NCI-H1105 (cell line): ENCODE data around the gene UBE2E3.
"Not testable (repeated sequence)": the region's sequence is repeated elsewhere in the genome, so short reads cannot be mapped to it uniquely, and the experiment has no call there.

Experiments used
- DNase-seq: peaks from one replicate; lab custom pipeline; 2025; lab: John Stamatoyannopoulos, UW

The UBE2E3 gene

DNA sequence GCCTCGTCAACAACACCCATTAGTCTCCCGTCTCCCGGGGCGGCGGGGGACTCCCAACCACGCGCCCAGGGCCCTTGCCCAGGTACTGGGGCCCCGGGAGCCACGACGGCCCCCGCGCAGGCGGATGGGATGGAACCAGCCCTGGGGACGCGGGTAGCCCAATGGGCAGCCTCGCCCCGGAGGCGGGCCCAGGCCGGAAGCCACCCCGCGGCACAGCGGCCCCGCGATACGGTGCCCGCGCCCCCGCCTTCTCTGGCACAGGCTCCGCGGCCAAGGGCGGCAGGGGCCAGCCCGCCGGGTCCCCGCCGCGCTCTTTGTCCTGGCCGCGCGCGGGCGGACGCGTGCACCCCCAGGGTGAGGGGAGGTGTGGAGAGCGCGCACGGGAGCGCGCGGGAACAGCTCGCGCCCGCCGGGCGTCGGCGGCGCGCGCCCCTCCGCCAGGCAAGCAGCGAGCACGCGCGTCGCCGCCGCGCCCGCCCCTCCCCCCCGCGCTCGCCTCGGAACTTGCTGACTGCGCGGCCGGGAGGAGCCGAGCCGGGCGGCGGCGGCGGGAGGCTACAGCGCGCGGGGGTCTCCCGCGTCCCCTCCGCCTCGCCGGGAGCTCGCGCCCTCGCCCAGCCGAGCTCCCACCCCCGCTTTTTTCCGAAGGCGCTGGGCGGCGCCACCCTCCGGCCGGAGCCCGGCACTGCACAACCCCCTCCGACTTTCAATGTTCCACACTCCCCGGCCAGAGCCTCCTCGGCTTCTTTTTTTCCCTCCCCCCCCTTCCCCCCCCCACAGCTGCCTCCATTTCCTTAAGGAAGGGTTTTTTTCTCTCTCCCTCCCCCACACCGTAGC lies at the start of gene UBE2E3:
Gene UBE2E3 (plus strand): TSS at position 500 of the 837 bp plus-strand sequence. CDS start 1,438 bp downstream, outside the sequence.
- peak; percentile 73 for DNase-seq

DNA sequence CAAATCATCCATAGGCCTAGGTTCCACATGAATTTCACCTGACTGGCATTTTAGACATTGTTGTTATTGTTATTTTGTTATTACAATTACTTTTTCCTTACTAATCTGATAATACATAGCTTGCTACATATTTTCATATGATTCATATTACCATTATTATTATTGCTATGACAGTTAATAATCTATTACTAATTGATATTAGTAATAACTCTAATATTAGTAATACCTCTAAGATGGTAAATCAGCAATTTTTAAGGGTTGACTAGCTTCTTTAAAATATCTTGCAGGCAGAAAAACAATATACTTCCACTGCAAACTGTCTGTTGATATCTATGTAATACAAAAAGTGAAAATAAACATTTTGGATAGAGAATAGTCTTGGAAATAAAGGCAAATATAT lies 48.6 kb upstream of the UBE2E3 start:
- DNase-seq: no peak

DNA sequence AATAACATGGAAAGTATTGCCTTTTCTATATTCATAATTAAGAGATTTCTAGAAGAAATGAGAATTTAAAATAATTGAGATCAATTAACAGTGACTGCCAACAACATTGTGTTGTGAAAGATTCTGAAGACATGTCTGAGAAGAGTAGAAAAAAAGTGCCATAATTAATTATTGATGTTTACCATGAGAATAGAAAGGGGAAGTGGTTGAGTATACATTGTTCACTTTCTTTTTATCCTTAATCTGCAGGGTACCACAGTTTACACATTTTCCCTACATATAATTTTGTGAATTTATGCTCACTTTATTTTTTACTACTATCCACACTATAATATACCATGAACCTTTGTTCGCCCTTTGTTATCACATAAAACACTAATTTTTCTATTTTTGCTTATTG lies 47.1 kb upstream of the UBE2E3 start:
- DNase-seq: no peak

DNA sequence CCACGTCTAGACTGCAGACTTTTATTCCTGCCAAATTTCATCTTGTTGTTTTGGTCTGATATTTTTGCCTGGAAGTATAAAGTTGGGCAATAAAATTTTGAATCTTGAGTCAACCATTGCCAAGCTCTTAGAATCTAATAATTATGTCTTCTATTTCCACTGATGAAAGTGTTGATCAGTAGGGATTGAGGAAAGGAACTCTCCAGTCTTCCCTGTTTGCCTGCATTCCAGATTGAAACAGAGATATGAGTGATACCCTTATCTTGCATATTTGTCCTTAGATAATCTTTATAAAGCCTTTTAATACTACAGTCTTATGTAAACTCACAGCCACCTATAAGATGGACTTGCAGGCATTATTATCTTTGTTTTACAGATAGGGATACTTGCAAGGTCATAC lies 45.5 kb upstream of the UBE2E3 start:
- no peak for DNase-seq

DNA sequence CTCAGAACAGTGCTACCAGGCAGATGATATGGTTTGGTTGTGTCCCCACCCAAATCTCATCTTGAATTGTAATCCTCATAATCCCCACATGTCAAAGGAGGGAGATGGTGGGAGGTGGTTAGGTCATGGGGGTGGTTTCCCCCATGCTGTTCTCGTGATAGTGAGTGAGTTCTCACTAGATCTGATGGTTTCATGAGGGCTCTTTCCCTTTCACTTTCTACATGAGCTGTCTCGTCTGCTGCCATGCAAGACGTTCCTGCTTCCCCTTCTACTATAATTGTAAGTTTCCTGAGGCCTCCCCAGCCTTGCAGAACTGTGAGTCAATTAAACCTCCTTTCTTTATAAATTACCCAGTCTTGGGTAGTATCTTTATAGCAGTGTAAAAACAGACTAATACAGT lies 42.9 kb upstream of the UBE2E3 start:
- DNase-seq: not testable (repeated sequence)

DNA sequence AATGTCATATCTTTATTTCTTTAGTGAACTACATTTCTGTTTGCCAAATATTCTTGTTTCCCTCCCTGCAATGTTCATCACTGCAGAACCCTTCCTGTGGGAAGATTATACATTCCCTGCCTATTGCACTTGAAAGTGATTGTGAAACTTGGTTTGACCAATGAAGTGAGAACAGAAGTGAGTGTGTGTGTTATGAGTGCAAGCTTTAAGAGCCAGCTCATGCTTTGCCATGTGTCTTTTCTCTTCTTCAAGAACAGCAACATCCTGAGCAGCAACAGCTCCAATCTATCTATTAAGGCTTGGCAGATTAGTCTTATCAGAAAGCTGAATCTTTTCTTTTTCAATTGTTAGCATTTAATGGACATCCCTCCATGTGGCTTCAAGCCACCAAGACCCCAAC lies 42.0 kb upstream of the UBE2E3 start:
- no peak for DNase-seq

DNA sequence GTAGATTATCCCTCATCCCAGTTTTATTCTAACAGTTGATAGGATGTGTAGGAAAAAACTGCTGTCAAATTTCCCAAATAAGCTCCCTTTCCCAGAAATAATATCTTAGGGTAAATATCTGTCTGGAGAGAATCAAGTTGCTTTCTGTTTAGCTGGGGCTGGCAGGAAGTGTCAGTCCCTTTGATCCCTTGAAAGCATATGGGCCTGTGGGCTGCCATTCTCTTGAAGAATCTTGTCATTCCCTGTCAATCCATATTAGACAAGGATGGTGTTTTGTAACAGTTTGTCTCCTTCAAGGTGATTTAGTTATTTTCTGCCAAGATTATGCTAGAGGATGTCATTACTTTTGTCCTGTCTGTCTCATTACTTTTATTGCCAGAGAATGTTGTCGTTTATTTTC lies 37.1 kb upstream of the UBE2E3 start:
- no peak for DNase-seq

DNA sequence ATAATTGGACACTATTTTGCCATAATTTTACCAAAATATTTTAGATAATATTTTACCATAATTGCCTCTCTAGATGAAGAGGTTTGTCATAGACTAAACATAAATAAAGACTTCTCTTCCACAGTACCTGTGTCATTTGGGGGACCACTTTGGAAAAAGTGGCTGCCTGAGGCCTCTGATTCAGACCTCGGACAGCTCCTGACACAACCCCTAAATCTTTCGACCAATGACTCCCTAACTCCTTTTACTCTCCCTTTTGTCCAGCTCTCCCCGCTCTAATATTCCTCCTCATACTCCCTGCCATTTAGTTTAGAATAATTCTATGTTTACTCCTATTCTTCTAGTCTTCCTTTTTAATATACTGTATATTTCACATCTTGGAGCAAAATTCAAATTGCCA lies 36.0 kb upstream of the UBE2E3 start:
- DNase-seq: no peak

DNA sequence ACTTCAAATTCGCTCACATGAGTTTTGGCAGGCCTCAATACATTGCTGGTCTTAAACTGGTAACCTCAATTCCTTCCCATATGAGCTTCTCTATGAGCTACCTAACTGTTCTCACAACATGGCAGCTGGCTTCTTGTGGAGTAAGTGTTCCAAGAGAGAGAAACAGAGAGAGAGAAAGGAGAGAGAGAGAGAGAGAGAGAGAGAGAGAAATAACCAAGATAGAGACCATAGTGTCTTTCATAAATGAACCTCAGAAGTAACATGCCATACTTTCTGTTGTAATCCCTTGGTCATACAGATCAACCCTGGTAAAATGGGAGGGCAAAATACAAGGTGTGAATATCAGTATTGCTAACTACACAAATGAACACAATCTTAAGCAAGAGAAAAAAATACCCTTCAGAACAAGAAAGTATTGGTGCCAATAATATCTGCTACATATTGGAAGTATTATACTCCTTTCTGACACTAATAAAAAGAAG lies 33.2 kb upstream of the UBE2E3 start:
- DNase-seq: no peak

DNA sequence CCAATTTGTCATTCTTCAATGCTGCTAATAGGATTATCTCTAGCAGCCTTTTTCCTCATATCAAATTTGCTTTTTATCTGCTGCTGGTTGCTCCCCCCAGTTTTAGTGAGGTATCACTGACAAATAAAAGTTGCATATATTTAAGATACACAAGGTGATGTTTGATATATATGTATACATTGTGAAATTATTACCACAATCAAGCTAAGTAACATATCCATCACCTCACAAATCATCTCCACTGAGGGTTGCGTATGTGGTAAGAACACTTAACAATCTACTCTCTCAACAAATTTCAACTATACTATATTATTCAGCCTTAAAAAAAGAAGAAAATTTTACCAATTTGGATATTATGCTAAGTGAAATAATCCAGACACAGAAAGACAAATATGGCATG lies 30.5 kb upstream of the UBE2E3 start:
- DNase-seq: no peak

DNA sequence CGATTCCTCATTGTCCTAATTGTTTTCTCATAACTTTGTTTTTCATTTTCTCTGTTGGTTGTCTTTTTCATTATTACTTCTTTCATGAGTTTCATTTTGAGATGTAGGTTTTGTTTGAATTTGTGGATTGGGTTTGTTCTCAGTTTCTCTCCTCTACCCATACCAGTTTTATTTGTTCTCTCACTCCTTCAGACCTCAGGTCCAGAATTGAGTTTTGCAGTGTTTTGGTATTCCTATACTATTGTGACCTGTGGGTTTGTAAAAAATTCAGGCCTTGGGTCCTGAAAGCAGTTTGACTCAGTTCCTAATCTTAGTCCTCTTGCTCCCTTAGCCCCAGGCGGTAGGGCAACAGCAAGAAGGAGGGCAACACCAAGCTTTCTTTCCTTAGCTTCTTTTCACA lies 28.3 kb upstream of the UBE2E3 start:
- DNase-seq: no peak

DNA sequence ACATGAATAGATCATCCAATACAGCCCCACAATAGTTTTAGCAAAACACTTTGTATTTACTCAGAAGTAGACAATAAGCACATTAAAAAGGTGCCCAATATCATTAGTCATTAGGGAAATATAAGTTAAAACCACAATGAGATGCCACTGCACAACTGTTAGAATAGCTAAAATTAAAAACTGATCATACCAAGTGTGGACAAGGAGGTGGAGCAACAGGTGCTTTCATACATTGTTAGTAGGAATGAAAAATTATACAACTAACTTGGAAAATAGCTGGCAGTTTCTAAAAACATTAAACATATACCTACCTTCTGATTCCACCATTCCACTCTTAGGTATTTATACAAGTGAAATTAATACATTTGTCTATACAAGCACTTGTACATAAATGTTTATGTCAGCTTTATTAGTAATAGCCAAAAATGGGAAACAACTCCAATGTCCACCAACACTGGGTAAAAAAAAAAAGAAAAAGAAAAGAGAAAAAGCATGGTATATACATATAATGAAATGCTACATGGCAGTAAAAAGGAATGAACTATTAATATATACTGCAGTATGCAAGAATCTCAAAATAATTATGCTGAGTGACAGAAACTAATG lies 27.6 kb upstream of the UBE2E3 start:
- DNase-seq: no peak

DNA sequence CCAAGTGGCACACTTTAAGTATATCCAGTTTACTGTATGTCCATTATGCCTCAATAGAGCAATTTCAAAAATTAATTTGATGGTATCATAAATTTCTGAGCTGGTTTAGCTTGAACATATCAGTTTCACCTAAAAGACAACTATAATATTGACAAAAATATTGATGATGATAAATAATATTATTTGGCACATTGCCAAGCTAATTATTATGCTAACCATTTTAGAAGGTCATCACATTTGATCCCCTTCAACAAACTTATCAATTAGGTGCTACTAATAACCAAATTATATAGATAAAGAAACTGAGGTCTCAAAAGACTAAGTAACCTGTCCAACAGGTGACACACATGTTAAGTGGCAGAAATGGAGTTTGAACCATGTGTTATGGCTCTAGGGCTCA lies 26.9 kb upstream of the UBE2E3 start:
- DNase-seq: no peak

DNA sequence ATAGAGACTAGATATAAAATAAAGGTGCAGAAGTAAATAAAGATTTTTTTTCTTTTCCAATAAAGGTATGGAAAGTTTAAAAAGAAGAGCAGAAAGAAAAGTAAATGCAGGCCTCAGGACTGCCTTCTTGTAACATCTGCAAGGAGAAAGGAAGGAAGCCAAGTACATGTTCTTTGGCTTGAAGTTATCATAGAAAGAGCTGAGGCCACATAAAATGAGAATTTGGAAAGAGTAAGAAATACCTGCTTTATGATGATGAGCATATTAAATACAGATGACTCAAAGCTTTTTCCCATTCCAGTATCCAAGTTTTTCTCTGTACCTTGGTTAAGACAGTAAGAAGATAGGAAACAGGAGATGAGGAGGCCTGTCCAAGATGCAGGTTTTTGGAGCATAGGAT lies 25.3 kb upstream of the UBE2E3 start:
- DNase-seq: no peak

DNA sequence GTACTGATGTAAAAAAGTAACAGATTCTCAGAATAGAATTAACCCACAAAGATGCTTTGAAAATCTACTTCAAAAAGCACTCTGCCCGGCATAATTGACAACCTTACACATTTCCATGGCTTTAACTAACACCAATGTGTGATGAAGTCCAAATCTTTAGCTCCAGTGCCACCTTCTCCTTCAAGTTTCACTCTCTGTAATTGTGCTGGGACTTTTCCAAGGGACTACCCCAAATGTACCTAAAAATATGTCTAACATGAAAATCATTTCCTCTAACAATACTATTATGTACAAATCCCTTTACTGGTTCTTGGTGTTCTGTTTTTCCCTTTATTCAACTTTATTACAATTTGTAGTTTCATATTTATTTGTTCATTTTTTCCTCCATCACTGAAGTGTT lies 20.6 kb upstream of the UBE2E3 start:
- no peak for DNase-seq

DNA sequence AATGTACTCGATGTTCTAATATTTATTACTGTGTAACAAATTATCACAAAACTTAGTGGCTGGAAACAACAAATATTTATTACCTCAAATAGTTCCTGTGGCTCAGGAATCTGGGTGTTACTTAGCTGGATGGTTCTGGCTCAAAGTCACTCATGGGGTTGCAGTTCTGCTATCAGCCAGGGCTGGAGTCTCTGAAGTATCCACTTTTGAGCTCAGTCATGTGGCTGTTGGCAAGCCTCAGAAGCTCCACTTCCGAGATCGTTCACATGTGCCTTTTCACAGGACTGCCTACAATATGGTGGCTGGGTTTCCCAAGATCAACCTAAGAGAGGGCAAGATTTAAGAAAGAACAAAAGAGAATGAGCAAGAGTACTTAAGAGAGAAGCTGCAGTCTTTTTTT lies 19.4 kb upstream of the UBE2E3 start:
- no peak for DNase-seq

DNA sequence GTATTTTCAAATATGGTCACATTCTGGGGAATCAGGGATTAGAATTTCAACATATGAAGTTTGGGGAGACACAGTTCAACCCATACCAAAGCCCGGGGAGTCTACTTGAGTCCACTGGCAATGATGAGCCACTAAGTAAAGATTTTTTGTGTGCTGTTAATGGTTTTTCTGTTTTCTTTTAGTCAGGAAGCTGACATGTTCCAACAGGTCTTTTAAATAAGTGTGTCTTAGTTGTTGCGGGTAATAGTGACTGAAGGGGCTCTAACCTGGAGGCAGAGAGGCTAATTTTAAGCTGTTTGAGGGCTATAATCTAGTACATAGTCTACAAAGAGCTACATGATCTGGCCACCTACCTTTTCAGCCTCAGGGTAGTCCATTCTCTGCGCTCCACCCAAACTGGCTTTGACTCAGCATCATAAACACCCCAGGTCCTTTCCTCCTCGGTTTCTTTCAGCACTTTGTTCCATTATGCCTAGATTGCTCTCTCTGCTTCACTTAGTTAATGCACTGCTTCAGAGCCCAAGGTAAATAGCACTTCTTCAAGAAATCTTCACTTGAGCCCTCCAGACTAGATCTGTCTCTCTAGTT lies 17.6 kb upstream of the UBE2E3 start:
- DNase-seq: no peak

DNA sequence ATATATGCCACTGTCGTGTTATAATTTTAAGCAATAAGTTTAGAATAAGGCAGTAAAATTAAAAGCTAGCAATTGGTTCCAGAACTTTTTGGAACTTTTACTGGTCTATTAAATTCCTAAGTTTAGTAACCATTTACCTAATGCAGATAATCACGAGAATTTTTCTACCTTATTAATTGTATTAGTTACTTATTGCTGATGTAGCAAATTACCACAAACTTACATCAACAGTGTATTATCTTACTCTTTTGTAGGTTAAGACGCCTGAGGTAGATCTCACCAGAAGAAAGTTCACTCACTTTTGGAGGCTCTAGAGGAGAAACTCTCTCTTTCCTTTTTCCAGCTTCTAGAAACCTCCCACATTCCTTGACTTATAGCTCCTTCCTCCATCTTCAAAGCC lies 14.0 kb upstream of the UBE2E3 start:
- DNase-seq: no peak

DNA sequence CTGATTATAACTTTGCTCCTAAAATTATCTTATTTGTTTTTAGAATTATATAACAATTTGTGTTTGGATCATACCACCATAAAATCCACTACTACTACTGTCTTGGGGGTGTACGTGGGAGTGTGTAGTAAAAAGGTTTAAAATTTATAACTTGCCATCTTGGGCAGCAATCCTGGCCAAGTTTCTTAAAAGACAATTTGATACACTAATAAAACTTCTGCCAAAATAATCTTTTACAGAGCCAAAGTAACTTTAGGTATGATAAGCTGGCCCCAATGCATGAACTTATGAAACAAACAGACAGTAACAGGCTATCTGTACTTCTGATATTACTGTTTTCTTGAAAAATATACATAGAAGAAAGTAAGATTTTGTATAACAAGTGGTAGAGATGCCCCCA lies 11.3 kb upstream of the UBE2E3 start:
- no peak for DNase-seq

DNA sequence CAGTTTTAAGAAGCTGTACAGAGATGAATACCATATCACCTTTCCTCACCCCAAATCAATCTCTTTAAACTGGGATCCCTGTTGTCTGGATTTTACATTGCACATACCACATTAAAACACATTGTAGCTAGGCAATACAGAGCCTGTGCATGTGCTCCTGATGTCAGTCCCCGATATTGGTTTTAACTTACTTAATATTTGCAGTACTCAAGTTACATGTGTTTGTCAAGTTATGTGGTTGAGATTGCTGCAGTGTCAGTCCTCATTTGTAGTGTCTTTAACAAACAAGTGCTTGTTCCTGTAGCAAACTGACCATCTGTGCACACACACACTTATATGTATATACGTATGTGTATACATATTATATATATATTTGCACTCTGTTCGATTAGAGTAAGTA lies 10.4 kb upstream of the UBE2E3 start:
- DNase-seq: no peak

DNA sequence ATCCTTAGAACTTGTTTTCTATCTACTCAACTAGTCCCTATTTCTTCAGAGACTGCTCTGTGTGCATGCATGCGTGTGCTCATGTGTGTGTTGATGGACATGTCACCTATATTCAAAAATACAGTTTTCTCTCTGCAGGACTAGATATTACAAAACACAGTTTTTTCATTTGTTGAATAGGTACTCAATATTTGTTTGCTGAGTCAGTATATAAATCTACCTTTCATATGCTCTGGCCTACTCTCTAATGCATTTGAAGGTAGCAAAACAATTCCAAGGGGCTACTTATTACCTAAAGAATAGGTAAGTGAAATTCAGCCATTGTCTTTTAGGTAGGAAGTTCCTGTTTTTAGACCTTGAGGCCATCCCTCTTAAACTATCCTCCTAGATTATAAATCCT lies 8.6 kb upstream of the UBE2E3 start:
- DNase-seq: no peak

DNA sequence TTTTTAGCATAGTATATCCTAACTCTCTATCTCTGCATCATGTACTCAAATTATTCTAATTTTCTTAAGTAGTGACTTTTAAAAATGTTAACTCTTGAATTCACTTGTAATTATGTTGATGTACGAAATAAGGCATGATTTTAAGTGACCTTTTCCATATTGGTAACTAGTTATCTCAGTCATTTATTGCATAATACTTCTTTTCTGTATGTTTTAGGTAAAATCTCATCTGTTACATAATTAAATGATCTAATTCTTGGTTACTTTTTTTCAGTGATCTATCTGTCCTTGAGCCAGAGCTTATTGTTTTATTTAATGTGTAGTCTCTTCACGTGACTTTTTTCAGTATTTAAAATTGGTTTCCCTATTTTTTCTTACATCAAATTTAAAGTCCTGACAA lies 4.8 kb upstream of the UBE2E3 start:
- no peak for DNase-seq
